Measurements from ENCODE around the gene RBM47.

RBM47 gene

DNA sequence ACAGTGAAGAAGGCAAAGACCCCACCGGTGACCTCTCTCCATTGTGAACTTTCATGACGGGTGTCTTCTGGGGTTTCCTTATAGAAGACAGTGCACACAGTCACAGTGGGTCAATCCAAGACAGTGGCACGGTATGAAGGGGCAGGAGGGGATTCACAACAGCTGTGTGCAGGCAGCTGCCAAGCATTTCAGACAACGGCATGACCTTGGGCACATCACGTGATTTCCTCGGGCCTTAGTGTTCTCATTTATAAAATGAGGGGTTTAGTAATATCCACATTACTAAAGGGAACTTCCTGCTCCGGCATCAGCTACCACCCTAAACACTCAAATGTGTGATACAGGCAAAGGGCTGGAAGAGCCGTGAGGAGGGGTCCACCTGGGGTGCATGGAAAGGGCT lies 42.9 kb downstream of the RBM47 start:
- DNase-seq (ENCODE audit: low read depth): no peak

DNA sequence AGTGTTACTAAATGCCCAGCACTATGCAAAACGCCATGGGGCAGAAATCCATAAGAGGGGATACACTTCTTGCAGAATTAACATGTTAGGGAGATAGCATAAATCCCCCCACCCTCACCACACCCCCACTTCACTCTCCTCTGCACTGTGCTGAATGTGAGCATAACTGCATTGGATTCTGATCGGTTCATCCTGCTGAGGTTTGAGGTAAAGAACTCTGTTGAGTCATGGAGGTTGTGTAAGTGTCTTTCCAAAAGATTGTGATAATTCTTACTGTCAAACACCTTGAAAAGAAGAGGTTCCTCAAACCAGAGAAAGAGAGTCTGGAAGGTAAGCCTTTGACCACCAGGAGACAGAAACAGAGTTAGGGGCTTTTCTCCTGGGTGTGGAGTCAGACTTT lies 43.6 kb downstream of the RBM47 start:
- DNase-seq (ENCODE audit: low read depth): no peak

DNA sequence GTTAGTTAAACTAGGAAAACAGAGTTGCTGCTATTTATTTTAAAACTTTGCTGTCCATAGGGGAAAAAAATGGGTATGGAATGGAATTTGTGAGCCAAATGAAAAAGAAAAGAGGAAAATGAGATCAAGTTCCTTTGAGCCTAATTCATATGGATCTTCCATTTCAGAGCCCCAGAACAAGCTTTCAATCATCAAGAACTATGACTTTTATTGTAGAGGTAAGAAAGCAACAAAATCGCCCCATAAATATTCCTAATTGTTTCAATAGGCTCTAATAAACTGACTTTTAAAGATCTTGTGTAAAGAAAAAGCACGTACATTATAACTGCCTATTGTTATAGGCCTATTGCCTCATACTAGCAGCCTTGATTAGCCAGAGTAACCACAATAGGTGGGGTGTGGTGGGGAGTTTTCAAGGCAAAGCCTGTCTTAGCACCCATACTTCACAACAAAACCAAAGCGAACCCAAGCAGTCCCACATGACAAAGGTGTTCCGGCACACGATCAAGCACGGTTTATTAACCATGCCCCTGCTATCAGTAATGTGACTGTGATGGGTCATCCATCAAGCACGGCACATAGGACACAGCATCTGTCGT lies 44.4 kb downstream of the RBM47 start:
- no peak for DNase-seq (ENCODE audit: low read depth)

DNA sequence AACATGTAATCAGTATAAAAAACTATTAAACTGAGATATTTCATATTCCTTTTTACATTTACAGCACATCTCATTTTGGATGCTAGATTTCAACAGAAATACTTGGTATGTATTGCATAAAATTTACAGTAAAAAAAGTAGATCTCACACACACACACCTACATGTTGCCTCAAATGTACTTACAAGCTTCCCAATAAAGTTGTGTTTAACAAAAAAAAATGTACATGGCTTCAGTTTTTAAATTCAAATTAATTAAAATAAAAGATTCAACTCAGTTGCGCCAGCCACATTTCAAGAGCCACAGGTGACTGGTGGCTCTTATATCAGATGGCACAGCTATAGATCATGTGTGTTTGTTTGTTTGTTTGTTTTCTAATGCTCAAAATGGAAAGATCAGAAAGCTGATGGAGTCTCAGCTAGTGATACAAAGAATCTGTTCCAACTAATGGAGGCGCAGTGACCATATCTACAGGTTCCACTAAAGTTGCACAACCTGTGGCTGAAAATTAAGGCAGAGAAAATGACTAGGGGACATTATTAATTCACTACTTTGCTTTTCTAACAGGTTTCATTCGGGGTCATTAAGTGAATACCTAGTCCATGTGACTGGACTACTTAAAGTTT lies 45.0 kb downstream of the RBM47 start:
- no peak for DNase-seq (ENCODE audit: low read depth)

DNA sequence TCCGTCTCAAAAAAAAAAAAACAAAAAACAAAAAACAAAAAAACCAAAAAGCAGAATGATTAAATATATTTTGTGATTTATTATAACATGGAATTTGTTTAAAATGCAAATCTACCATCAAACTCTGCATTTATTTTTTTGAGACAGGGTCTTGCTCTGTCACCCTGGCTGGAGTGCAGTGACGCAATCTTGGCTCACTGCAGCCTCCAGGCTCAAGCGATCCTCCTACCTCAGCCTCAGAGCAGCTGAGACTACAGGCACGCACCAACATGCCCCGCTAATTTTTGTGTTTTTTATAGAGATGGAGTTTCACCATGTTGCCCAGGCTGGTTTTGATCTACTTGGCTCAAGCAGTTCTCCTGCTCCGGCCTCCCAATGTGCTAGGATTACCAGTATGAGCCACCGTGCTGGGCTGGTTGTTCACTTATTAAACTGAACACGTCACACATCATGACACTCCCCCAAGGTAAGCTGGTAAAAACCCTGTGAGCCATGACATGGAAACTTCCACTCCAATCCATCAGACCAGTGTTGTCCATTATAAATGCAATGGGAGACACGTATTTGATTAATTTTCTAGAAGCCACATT lies 45.7 kb downstream of the RBM47 start:
- no peak for DNase-seq (ENCODE audit: low read depth)

DNA sequence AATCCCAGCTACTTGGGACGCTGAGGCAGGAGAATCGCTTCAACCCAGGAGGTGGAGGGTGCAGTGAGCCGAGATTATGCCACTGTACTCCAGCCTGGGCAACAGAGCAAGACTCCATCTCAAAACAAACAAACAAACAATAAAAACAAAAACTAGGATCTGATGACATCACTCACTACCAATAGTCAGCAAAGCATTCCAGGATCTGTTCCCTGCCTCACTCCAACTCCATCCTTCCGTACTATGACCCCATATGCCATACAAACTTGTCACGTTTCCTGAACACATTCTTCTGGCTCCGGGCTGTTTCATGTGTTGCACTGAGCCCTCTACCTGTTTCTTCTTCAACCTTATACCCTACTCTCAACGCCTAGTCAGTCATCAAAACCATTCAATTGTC lies 47.3 kb downstream of the RBM47 start:
- DNase-seq (ENCODE audit: low read depth): no peak

DNA sequence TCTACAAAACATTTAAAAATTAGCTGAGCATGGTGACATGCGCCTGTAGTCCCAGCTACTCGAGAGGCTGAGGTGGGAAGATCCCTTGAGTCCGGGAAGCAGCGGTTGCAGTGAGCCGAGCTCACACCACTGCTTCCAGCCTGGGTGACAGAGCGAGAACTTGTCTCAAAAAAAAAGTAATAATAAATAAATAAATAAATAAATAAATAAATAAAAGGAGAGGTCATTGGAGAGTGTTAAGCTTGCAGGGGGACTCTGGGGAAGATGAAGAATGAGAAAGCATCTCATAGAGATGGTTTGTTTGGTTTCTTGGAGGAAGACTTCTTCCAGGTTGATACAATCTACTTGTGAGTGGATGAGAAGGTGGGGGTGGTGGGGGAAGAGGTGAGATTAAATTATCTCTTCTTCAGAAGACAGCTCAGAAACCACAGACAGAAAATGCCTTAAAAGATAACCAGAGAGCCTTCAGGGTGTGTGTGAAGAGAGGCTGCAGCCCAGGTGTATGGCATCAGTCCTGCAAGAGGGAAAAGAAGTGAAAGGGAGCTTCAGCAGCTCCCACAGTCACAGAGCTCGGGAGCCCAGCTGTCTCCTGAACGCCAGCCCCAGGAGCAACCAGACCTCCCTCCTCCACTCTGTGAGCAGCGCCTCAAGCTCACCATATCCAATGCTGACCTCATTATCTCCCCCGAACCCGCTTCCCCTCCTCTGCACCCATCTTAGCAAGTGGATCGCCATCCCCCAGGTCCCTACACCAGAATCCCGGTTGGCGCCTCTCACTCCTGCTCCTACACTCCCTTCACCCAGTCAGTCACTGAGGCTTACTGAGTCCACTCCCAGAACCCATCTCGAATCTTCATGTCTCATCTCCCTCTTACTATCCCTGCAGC lies 48.2 kb downstream of the RBM47 start:
- no peak for DNase-seq (ENCODE audit: low read depth)

DNA sequence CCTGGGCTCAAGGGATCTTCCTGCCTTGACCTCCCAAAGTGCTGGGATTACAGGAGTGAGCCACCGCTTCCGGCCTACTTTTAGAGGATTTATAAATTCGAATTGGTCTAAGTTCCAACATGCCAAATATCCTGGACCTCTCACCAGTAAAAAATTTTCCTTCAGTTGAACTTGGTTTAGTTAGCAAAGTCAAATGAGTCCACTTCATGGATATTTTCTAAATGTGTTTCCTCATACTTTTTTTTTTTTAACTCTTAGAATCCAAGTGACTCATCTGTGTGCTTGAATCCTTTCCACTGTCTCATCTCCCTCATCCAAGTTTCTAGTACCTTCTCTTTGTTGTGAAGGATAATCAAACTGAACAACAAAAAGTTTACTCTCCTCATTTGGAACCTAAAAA lies 49.7 kb downstream of the RBM47 start:
- no peak for DNase-seq (ENCODE audit: low read depth)

DNA sequence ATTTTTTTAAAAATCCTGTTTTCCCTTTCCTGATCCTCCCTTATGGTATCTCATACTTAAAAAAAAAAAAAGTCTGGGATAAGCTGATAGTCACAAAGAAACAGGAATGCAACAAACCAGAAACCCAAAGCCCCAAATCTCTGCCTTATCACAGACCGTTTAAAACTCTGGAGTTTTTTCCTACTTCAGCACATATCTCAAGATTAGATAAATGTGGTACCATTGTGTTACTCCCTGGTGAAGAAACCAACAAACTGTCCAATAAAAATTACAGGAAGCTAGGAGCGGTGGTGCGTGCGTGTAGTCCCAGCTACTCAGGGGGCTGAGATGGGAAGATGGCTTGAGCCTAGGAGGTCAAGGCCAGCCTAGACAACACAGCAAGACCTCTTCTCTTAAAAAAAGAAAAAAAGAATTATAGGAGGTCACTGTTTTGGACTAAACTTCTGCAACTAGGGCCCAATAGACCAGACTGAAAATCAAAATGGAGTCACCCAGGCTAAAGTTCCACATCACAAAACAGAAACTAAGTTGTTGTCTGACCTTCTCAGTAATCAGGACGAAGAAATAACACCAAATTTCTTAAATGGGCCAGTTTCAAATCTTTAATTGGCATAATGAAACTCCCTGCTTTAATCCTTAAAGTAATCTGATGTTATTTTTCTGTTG lies 51.9 kb downstream of the RBM47 start:
- no peak for DNase-seq (ENCODE audit: low read depth)

DNA sequence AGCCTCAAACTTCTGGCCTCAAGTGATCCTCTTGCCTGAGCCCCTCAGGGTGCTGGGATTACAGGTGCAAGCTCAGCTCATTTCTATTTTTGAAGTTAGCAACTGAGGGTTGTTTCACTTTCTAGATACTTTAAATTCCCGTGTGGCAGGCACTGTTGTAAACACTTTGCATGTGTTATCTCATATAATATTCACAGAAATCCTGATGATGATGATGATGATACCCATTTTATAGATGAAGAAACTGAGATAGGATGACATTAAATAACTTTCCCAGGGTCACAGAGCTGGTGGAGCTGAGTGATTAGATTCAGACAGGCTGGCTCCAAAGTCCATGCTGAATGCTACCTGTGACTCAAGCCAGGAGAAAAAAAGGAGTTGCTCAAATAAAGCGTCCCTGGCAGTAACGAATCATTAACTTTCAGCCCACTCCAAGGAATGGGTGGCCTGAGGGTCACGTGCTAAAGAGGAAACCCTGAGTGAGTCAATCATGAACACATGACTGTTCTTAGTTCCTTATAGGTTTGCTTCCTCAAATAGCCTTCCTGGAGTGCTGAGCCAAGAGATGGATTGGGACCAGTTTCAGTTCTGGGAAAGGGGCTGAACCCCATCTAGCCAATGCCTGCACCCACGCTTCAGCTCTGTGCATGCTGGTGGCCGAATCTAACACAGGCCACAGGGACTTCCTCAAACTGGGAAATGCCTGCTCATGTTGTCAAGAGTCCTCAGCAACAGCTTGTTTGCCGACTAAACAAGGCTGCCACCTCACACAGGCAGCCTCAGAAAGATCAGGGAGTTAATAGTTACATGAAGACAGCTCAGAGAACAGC lies 52.8 kb downstream of the RBM47 start:
- DNase-seq (ENCODE audit: low read depth): peak; percentile 31

DNA sequence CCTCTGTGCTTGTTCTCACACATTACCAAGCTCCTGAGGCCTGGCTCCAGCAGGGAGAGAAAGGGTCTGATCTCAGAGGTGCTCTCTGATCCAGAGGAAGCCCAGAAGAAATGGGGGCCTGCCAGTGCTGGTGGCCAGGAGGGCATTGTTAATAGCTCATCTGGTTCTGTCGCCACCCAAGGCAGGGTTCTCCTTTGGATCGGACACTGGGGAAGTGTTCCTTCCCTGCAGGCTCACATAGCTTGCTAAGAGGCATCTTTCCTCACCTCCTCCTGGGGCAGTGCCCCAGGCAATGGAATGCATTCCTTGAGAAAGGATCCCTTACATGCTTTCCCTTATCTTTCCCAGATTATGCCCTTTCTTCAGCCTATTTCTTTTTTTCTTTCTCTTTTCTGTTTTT lies 53.8 kb downstream of the RBM47 start:
- DNase-seq (ENCODE audit: low read depth): no peak

DNA sequence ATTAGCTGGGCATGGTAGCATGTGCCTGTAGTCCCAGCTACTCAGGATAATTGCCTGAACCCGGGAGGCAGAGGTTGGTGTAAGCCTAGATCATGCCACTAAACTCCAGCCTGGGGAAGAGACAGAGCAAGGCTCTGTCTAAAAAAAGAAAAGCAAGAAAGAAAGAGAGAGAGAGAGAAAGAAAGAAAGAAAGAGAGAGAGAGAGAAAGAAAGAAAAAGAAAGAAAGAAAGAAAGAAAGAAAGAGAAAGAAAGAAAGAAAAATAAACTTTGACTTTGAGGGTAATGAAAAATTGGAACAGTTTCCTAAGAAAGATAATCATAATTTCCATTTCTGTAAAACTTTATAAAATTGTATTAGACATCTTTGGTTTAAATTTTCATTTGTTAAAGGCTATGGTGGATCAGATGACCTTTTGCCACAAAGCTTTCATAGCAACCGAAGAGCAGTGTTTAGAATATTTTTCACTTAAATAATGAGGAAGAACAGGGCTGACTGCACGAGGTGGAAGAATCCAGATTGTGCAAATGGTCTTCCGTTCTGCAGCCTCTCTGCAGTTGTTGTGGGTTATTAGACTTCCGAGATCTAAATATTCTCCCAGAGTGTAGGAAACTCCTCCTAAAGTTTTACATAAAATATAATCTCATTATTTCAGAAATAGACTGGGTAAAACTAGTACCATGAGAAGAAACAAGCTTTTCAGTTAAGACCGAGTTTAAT lies 55.9 kb downstream of the RBM47 start:
- DNase-seq (ENCODE audit: low read depth): no peak

DNA sequence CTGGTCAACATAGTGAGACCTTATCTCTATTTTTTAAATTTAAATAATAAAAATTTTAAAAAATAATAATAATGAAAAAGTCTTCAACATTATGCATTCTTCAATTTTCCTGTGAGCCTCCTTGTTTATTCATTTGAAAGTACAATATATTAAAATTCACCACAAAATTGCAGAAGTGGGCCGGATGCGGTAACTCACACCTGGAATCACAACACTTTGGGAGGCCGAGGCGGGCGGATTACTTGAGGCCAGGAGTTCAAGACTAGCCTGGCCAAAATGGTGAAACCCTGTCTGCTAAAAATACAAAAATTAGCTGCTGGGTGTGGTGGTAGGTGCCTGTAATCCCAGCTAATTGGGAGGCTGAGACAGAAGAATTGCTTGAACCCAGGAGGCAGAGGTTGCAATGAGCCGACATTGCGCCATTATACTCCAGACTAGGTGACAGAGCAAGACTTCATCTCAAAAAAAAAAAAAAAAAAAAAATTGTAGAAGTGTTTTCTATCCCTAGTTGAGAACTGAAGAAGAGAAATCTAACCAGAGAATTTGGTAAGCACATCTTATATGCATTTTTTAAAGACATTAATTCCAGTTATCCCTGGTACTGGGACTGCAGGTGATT lies 56.9 kb downstream of the RBM47 start:
- no peak for DNase-seq (ENCODE audit: low read depth)

DNA sequence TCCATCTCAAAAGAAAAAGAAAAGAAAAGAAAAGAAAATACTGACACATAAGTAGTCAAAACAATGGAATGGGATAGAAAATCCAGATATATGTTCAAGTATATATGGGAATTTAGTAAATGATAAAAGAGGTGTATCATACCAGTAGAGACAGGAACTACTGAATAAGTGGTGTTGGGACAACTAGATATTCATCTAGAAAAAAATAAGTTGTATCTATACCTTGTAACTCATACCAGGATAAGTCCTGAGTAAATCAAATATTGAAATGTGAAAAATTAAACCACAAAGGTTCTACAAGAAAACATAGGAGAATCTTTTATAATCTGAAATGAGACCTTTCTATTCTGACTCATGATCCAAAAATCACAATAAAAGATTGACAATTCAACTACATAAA lies 58.5 kb downstream of the RBM47 start:
- DNase-seq (ENCODE audit: low read depth): no peak

DNA sequence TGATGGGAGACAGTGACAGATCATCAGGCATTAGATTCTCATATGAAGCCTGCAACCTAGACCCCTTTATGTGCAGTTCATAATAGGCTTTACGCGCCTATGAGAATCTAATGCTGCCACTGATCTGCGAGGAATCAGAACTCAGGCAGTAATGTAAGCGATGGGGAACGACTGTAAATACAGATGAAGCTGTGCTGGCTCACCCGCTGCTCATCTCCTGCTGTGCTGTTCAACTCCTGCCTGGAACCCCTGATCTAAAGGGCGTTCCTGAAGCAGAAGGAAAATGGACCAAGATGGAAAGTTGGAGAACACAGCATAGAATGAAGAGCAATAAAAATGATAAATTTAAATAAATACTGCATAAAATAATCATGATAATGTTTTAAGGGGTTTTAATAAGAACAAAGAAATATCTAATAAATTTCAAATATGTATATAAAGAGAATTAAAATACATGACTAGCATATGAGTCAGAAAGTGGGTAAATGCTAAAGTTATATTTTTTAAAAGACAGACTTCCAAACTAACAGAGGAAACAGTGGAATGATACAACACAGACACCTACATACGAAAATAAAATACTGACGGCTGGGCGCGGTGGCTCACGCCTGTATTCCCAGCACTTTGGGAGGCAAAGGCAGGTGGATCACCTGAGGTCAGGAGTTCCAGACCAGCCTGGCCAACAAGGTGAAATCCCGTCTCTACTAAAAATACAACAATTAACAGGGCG lies 59.2 kb downstream of the RBM47 start:
- no peak for DNase-seq (ENCODE audit: low read depth)

DNA sequence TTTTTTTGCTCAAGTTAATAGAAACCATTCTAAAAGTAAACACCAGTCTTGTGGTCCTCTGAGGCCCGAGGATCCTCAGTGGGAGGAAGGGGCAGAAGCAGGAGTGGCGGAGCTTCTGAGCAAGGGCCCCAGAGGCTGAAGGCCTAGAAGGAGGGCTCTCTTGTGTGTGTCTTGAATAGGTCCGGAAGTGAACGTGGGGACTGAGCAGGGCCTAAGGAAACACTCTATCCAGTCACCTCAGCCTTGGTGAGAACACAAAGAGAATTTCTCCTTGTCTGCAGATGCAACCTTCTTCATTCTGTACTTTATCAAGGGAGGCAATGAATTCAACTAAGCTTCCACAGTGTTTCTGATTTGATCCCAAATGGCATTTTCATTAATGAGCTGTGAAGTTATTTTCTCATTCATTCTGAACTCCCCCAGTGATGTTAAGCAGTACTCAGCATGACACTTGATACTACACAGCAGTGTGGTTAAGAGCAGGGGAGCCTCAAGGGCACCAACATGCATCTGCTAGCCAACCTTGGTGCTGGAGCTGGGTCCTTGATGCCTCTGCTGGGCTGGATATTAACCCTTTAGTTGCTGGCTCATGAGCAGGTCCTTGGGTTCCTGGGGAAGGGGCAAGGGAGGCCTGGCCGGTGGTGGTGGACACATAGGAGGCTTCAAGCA lies 64.7 kb downstream of the RBM47 start:
- DNase-seq (ENCODE audit: low read depth): no peak

DNA sequence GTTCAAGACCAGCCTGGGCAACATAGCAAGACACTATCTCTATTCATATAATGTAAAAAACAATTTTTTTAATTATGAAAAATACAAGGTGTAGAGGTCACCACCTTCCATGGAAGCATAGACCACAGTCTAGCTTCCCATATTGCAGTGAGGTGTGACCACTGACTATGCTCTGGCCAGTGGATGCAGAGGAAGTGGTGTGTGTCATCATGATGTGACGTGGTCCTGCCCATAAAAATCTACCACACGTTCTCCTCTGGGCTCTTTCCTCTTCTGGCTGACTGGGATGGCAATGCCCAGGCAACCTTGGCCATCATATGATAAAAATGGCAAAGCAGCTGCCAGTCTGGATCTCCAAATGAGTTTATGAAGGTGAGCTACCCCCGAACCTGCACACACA lies 65.7 kb downstream of the RBM47 start:
- DNase-seq (ENCODE audit: low read depth): no peak

DNA sequence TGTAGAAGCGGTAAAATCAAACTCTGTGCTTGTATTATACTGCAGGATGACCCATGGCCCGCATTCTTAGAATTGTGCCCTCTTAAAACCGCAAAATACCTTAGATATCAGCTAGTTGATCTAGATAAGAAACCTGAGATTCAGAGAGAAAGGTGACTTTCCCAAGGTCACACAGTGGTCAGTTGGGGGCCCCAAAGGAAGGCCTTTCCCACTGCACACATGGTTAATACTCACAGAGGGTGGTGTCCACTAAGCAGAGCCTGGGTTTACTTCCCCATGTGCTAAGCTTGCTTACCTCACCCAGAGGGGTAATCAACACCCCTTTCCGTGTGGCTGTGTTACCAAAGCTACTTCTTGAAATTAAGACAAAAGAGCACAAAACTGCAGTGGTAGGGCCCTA lies 66.3 kb downstream of the RBM47 start:
- DNase-seq (ENCODE audit: low read depth): no peak

DNA sequence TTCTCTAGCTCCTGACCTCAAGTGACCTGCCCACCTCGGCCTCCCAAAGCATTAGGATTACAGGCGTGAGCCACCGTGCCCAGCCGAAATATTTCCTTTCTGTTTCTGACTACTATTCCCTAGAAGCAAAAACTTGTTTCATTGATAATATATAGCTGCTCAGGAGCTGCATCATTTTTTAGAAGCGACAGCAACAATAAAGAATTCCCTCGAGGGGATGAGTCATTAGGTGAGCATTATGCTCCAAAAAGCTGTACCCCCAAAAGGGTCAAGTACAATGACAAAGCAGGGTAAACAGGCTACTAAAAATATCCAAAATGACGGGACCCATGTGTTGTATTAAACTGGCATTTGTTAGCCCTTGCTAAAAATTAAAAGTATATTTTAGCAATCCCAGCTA lies 67.0 kb downstream of the RBM47 start:
- DNase-seq (ENCODE audit: low read depth): no peak
